Measurements from ENCODE around the gene VAMP3. TPM values are rescaled to one million over a fixed set of nuclear protein-coding genes. Genes with fewer than 3 reads are reported as not detected.

Gene VAMP3
- total RNA-seq, 2 experiments from 2014 or later: 38.2 to 41.0 TPM

DNA sequence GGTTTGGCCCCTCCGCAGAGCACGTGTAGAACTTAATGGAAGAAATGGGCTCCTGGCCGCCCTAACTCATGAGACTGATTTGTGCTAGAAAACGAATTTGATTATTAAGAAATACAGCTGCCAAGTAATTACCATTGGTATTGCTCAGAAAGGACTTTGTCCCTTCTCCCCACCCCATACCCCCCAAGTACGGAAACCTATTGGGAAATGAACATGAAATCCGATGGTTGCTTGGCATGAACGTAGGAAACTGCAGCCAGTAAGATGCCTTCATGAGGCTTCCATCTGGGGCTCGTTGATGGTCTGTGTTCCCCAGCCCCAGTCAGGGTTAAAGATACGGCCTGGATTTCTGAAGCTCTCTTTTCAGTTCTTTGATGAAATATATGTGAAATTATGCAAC lies 34.4 kb downstream of the VAMP3 start:
- ChIA-PET CTCF (no interaction called here), POLR2A (no interaction called here)
- Mint-ChIP-seq H3K36me3 (ENCODE audit: low read depth) (no peaks in the 10 kb centered on the region), H3K27me3 (no peaks in the 10 kb centered on the region), H3K27ac (no peak overlapping the region), H3K4me1 (no peaks in the 10 kb centered on the region), H3K4me3 (no peak overlapping the region), H3K9me3 (no peaks in the 10 kb centered on the region)
- no peak for DNase-seq

DNA sequence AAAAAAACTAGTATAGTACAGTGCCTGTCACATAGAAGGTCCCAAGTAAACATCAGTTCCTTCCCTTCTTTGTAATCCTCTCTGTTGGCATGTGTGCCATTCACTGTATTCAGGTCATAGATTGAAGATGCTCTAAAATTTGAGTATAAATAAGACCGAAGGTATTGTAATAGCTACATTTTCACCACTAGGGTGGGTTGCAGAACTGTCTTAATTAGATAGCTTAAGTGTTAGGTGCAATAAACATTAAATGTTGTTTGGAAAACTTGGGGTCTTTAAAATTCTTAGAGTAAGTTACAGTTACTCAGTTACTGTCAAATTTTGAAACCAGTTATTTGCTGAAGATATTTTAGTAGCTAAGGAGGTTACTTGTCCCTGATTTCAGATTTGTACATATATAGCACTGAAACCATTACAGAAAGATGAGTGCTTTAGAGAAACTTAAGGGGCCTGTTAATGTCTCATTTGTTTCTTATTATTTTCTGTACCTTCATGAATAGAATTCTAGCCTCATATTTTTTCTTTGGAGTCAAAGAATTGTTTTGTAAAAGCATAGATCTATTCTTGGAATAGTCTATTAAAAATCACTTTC lies 37.3 kb downstream of the VAMP3 start:
- ChIA-PET CTCF (interaction anchor here (0.6 to 1.3 kb wide), 6 partner anchors 10 to 22 kb away, joined by 3 to 4 read pairs (median 3); no protein-coding TSS in a partner anchor), POLR2A (no interaction called here)
- H3K27ac Mint-ChIP-seq: no peak overlapping the region
- H3K36me3 Mint-ChIP-seq (ENCODE audit: low read depth): peaks cover 6% of the 10 kb centered on the region
- peaks cover 5% of the 10 kb centered on the region for H3K9me3 Mint-ChIP-seq
- no peak overlapping the region for H3K4me3 Mint-ChIP-seq
- no peak for DNase-seq
- no peaks in the 10 kb centered on the region for H3K27me3 Mint-ChIP-seq
- H3K4me1 Mint-ChIP-seq: no peaks in the 10 kb centered on the region

DNA sequence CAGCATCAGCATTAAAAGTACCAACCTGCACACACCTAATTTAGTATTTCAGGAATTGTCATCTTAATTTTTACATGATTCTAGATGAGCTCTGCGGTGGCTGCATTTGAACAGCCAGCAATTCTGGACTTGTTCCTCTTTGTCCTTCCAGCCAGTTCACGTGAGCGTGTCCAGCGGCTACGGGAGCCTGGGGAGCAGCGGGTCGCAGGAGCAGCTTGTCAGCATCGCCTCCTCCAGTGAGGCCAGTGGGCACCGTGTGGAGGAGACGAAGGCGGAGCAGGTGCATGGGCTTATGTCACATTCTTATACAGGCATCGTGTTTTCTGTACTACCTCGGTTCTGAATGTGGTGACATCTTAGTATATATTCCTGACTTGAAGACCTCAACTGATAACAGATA lies 38.6 kb downstream of the VAMP3 start:
- no peaks in the 10 kb centered on the region for H3K27me3 Mint-ChIP-seq
- peaks cover 17% of the 10 kb centered on the region for H3K36me3 Mint-ChIP-seq (ENCODE audit: low read depth)
- DNase-seq: no peak
- CTCF ChIA-PET: interaction anchor here (1.3 kb wide), 1 partner anchor 11 kb away, joined by 4 read pairs; no protein-coding TSS in a partner anchor
- POLR2A ChIA-PET: no interaction called here
- no peaks in the 10 kb centered on the region for H3K4me1 Mint-ChIP-seq
- no peak overlapping the region for H3K27ac Mint-ChIP-seq
- H3K9me3 Mint-ChIP-seq: peaks cover 12% of the 10 kb centered on the region
- no peak overlapping the region for H3K4me3 Mint-ChIP-seq

DNA sequence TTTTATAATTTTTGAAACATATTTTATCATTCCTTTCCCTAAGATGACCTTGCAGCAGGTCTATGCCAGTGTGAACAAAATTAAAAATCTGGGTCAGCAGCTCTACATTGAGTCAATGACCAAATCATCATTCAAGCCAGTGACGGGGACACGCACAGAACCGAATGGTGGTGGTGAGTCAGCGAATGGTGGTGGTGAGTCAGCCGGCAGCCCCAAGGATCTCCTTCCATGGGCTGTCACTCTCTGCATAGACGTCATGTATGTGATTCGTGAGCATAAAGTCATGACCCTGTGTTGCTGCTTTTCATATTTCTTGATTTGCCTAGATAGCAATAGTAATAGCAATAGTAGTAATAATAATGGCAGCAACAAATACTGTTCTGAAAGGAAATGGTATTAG lies 39.3 kb downstream of the VAMP3 start:
- Mint-ChIP-seq H3K27me3 (no peaks in the 10 kb centered on the region), H3K27ac (no peak overlapping the region), H3K4me3 (no peak overlapping the region), H3K9me3 (peaks cover 13% of the 10 kb centered on the region), H3K36me3 (ENCODE audit: low read depth) (peaks cover 17% of the 10 kb centered on the region), H3K4me1 (no peaks in the 10 kb centered on the region)
- POLR2A ChIA-PET: no interaction called here
- DNase-seq: no peak
- CTCF ChIA-PET: interaction anchor here (1.3 to 1.4 kb wide), 2 partner anchors 12 to 106 kb away, joined by 3 to 4 read pairs; no protein-coding TSS in a partner anchor

DNA sequence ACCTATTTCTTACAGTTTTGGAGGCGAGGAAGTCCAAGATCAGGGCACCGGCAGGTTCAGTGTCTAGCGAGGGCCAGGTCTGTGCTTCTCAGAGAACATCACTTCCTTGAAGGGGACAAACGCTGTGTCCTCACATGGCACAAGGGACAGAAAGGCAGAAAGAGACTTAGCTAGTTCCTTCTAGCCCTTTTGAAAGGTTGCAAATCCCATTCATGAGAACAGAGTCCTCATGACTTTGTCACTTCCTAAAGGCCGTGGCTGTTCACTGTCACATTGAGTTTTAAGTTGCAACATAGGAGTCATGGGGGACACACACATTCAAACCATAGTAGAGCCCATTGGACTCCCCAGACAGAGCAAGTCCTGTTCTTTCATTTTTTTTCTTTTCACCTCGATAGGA lies 40.4 kb downstream of the VAMP3 start:
- ChIA-PET POLR2A (no interaction called here), CTCF (interaction anchor here (0.6 to 1.4 kb wide), 4 partner anchors 9 to 105 kb away, joined by 3 to 4 read pairs (median 3); no protein-coding TSS in a partner anchor)
- no peak for DNase-seq
- peaks cover 17% of the 10 kb centered on the region for H3K36me3 Mint-ChIP-seq (ENCODE audit: low read depth)
- H3K4me1 Mint-ChIP-seq: no peaks in the 10 kb centered on the region
- no peaks in the 10 kb centered on the region for H3K27me3 Mint-ChIP-seq
- no peak overlapping the region for H3K4me3 Mint-ChIP-seq
- peaks cover 13% of the 10 kb centered on the region for H3K9me3 Mint-ChIP-seq
- H3K27ac Mint-ChIP-seq: no peak overlapping the region

DNA sequence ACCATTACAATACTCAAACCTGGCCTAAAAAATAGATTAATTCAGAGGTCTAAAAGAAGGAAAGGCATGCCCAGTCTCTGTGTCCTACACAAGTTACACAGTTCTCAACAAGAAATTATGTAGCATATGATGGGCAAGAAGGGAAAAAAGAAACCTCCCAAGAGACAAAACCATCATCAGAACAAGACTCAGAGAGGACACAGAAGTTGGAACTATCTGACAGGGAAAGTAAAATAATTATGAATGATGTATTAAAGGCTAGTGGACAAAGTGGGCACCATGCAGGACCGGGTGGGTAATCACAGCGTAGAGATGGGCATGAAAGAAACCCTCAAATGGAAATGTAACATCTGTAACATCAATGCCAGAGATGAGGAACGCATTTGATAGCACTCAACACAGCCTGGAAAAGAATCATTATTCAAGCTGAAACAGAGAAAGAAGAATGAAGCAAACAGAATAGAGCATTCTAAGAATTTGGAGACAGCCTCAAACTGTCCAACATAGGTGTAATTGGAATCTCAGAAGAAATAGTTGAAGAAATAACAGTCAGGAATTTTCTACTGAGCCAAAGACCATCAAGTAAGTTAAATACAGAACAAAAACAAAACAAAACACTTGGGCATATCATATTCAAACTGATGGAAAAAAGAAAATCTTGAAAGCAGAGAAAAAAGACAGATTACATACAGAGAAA lies 42.7 kb downstream of the VAMP3 start:
- CTCF ChIA-PET: no interaction called here
- peaks cover 13% of the 10 kb centered on the region for H3K9me3 Mint-ChIP-seq
- DNase-seq: no peak
- H3K36me3 Mint-ChIP-seq (ENCODE audit: low read depth): peaks cover 17% of the 10 kb centered on the region
- POLR2A ChIA-PET: no interaction called here
- H3K4me1 Mint-ChIP-seq: no peaks in the 10 kb centered on the region
- no peak overlapping the region for H3K27ac Mint-ChIP-seq
- no peaks in the 10 kb centered on the region for H3K27me3 Mint-ChIP-seq
- H3K4me3 Mint-ChIP-seq: no peak overlapping the region

DNA sequence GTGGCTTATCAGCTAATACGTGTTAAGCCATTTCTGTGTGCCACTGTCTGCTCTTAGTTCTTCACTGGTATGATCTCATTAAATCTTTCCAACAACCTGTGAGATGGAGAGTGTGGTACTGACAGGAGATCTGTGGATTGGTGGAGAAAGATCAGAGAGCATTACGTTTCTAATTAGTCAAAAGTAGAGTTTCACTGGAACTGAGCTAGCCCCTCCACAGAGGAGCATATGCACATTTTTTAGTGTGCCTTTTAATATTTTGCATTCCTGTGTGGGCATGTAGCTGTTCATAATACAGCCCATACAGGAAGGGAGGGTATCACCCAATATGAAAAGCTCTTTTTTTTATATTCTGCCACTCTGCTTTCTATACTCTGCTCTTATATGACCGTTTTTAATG lies 50.2 kb downstream of the VAMP3 start:
- Mint-ChIP-seq H3K27me3 (no peaks in the 10 kb centered on the region), H3K9me3 (no peaks in the 10 kb centered on the region), H3K27ac (no peak overlapping the region), H3K36me3 (ENCODE audit: low read depth) (no peaks in the 10 kb centered on the region), H3K4me1 (no peaks in the 10 kb centered on the region), H3K4me3 (no peak overlapping the region)
- POLR2A ChIA-PET: no interaction called here
- CTCF ChIA-PET: interaction anchor here (0.6 to 1.1 kb wide), 4 partner anchors 9 to 160 kb away, joined by 3 read pairs; no protein-coding TSS in a partner anchor
- no peak for DNase-seq

DNA sequence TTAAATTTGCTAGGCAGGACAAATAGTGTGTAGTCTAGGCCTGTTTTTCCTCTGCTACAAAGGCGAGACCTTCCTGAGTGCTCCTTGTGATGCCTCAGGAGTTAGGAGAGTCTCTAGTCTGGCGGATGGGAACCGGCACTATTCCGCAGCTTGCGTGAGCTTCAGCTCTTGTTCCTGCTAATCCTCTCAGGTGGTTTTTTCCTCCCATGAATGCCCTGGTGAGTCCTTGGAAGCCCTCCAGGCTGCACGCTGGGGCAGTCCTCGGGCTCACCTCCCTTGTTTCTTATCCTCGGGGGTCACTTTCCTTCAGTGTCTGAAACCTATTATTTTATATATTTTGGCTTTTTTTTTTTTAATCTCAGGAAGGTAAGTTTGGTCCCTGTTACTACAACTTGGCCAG lies 53.6 kb downstream of the VAMP3 start:
- no peaks in the 10 kb centered on the region for H3K27me3 Mint-ChIP-seq
- no peaks in the 10 kb centered on the region for H3K9me3 Mint-ChIP-seq
- H3K36me3 Mint-ChIP-seq (ENCODE audit: low read depth): no peaks in the 10 kb centered on the region
- ChIA-PET CTCF (interaction anchor here (1.9 kb wide), 1 partner anchor 18 kb away, joined by 7 read pairs; no protein-coding TSS in a partner anchor), POLR2A (no interaction called here)
- H3K4me3 Mint-ChIP-seq: no peak overlapping the region
- no peak for DNase-seq
- no peak overlapping the region for H3K27ac Mint-ChIP-seq
- H3K4me1 Mint-ChIP-seq: peaks cover 5% of the 10 kb centered on the region

DNA sequence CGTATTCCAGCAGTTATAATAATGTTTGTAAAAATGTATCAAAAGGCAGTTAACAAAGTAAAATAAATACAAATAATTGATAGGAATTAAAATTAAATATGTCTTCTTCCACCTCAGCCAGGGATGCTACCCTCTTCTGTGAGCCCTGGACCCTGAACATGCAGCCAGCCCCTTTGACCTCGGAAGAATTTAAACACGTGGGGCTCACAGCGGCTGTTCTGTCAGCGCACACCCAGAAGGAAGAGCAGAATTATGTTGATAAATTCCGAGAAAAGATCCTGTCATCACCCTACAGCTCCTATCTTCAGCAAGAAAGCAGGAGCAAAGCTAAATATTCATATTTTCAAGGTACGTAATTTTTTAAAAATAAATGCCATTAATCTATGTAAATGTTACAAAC lies 55.3 kb downstream of the VAMP3 start:
- Mint-ChIP-seq H3K4me1 (peaks cover 7% of the 10 kb centered on the region), H3K9me3 (no peaks in the 10 kb centered on the region), H3K27ac (no peak overlapping the region), H3K4me3 (peak overlapping the region; percentile 83), H3K27me3 (no peaks in the 10 kb centered on the region), H3K36me3 (ENCODE audit: low read depth) (no peaks in the 10 kb centered on the region)
- POLR2A ChIA-PET: no interaction called here
- CTCF ChIA-PET: interaction anchor here (0.9 kb wide), 1 partner anchor 18 kb away, joined by 3 read pairs; no protein-coding TSS in a partner anchor
- no peak for DNase-seq

DNA sequence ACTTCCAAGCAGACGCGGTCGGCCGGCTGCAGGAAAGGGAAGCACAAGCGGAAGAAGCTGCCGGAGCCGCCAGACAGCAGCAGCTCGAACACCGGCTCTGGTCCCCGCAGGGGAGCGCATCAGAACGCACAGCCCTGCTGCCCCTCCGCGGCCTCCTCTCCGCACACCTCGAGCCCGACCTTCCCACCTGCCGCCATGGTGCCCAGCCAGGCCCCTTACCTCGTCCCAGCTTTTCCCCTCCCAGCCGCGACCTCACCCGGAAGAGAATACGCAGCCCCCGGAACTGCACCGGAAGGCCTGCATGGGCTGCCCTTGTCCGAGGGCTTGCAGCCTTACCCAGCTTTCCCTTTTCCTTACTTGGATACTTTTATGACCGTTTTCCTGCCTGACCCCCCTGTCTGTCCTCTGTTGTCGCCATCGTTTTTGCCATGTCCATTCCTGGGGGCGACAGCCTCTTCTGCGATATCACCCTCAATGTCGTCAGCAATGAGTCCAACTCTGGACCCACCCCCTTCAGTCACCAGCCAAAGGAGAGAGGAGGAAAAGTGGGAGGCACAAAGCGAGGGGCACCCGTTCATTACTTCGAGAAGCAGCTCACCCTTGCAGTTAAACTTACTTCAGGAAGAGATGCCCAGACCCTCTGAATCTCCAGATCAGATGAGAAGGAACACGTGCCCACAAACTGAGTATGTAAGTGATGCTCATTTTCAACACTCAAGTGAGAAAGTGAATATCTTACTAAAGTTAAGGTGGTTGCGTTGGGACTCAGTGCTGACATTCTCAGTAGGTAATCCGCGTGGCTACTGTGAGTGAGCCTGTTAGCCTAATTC lies 56.2 kb downstream of the VAMP3 start:
- Mint-ChIP-seq H3K4me3 (peak overlapping the region; percentile 83), H3K4me1 (peaks cover 7% of the 10 kb centered on the region), H3K9me3 (no peaks in the 10 kb centered on the region), H3K27me3 (no peaks in the 10 kb centered on the region), H3K27ac (peak overlapping the region; percentile 91), H3K36me3 (ENCODE audit: low read depth) (peaks cover 1% of the 10 kb centered on the region)
- peak; percentile 18 for DNase-seq
- ChIA-PET POLR2A (no interaction called here), CTCF (interaction anchor here (0.9 to 1.4 kb wide), 2 partner anchors 19 to 158 kb away, joined by 3 read pairs; no protein-coding TSS in a partner anchor)

All from activated CD4-positive, alpha-beta T cell treated with anti-CD3 and anti-CD28 coated beads, Interleukin-2, amount 10 ng/mL, durations not matched to agents 7 days and 5 days (primary cell).